Motor neuron (in vitro differentiated cells): ENCODE results near the gene ADGB. TPM values are rescaled to one million over a fixed set of nuclear protein-coding genes. Genes with fewer than 3 reads are reported as not detected.

ENCODE experiments used
- ATAC-seq, 8 experiments: fragments of 200-7000 bp; cut with Tn5 transposase; replicated peaks in 6 of 8; 2 replicates each; pipeline ENCODE4 v1.8.0; 2021; ENCODE audit warnings: mild to moderate bottlenecking in 8 of 8, moderate library complexity in 8 of 8
- H3K27ac ChIP-seq, 2 donors: fragments of 250-450 bp; sonication (Bioruptor Pico); 2 replicates each; pipeline ENCODE4 v1.9.0; 2021; ENCODE audit warnings: antibody characterized with exemption in 2 of 2, mild to moderate bottlenecking in 2 of 2, moderate library complexity in 1 of 2
- H3K4me1 ChIP-seq, 2 donors: fragments of 250-450 bp; sonication (Bioruptor Pico); replicated peaks in 1 of 2; 2 replicates each; pipeline ENCODE4 v1.6.1; 2021; ENCODE audit warnings: antibody characterized with exemption in 2 of 2, mild to moderate bottlenecking in 2 of 2, moderate library complexity in 1 of 2
- H3K4me3 ChIP-seq, 5 donors: fragments of 250-450 bp; sonication (Bioruptor Pico); 2 replicates each; pipeline ENCODE4 v1.9.0; 2021; ENCODE audit warnings: antibody characterized with exemption in 5 of 5, mild to moderate bottlenecking in 5 of 5, moderate library complexity in 4 of 5
- WGBS, 10 experiments: fragments of 450-650 bp; shearing (Covaris generic); methylation state at CpG; one replicate each; pipeline ENCODE4 v1.0.0; 2022; 5-methylcytosine and 5-hydroxymethylcytosine counted together
- in situ Hi-C, 9 experiments: fragments of 400-800 bp; cut with MboI; loops; one replicate each; pipeline ENCODE4 v1.15.0; 2021; ENCODE audit warnings: low sequenced_read_pairs in 9 of 9, low pct_unique_long_range_greater_than_20kb in 2 of 9; ENCODE audit not compliant: unreplicated experiment in 9 of 9
- total RNA-seq, 8 experiments: library from RNA; unstranded; fragments of 300-600 nt; gene quantifications; 2 replicates each; pipeline versions ENCODE4 v1.2.3 to v1.2.4, GENCODE V29; 2022

Gene ADGB
- total RNA-seq, 8 experiments from 2014 or later: 0.05 to 2.9 (median 0.27) TPM; not detected in 1

- ATAC-seq: peak in 2 of 8 experiments; percentile 51 to 58
- in situ Hi-C loops: no loop called here
- Histone ChIP-seq H3K4me3 (no peak overlapping the region), H3K27ac (no peak overlapping the region), H3K4me1 (no peaks in the 10 kb centered on the region)
- WGBS, 10 experiments: 5 to 95% (median 60%) methylated on average over 1 to 7 of the region's 8 CpGs; no CpG with 5 or more reads in 4 of the 10 experiments
These were observed 52.2 kb downstream of the ADGB start for GRCh38 chr6:146650799-146651481.

- no peak overlapping the region for H3K27ac ChIP-seq
- no peaks in the 10 kb centered on the region for H3K4me1 ChIP-seq
- ATAC-seq: no peak
- in situ Hi-C loops: no loop called here
- WGBS, 10 experiments: 20 to 100% (median 80%) methylated on average over 1 to 4 of the region's 4 CpGs; no CpG with 5 or more reads in 1 of the 10 experiments
- H3K4me3 ChIP-seq: no peak overlapping the region
These were observed 52.7 kb downstream of the ADGB start for GRCh38 chr6:146651482-146651863.

- Histone ChIP-seq H3K4me3 (no peak overlapping the region), H3K4me1 (no peaks in the 10 kb centered on the region), H3K27ac (no peak overlapping the region)
- 73 to 100% (median 94%) methylated on average over 2 to 3 of the region's 3 CpGs; no CpG with 5 or more reads in 7 of the 10 experiments for WGBS, 10 experiments
- no peak for ATAC-seq
- in situ Hi-C loops: no loop called here
These were observed 58.7 kb downstream of the ADGB start for GRCh38 chr6:146657432-146657831.

GRCh38 chr6:146664871-146665360, 66.1 kb downstream of the ADGB start:
- H3K27ac ChIP-seq: no peak overlapping the region
- ATAC-seq: peak in 1 of 8 experiments; percentile 43
- 8 to 100% (median 72%) methylated on average over 2 to 3 of the region's 3 CpGs; no CpG with 5 or more reads in 1 of the 10 experiments for WGBS, 10 experiments
- H3K4me1 ChIP-seq: peaks cover 0 to 3% of the 10 kb centered on the region in 2 donors
- in situ Hi-C loops: no loop called here
- no peak overlapping the region for H3K4me3 ChIP-seq

GRCh38 chr6:146666909-146667308, 68.1 kb downstream of the ADGB start:
- Histone ChIP-seq H3K4me3 (no peak overlapping the region), H3K27ac (no peak overlapping the region), H3K4me1 (peaks cover 0 to 3% of the 10 kb centered on the region in 2 donors)
- no peak for ATAC-seq
- 0 to 23% (median 13%) methylated on average over 1 to 2 of the region's 2 CpGs for WGBS, 10 experiments
- in situ Hi-C loops: no loop called here

GRCh38 chr6:146670161-146670560, 71.4 kb downstream of the ADGB start:
- in situ Hi-C loops: no loop called here
- H3K4me3 ChIP-seq: no peak overlapping the region
- WGBS, 10 experiments: 16 to 91% (median 77%) methylated on average over 3 to 4 of the region's 4 CpGs; no CpG with 5 or more reads in 1 of the 10 experiments
- no peak for ATAC-seq
- H3K27ac ChIP-seq: no peak overlapping the region
- H3K4me1 ChIP-seq: peaks cover 0 to 1% of the 10 kb centered on the region in 2 donors

GRCh38 chr6:146673069-146673468, 74.3 kb downstream of the ADGB start:
- H3K4me3 ChIP-seq: no peak overlapping the region
- in situ Hi-C loops: no loop called here

GRCh38 chr6:146679386-146679785, 80.6 kb downstream of the ADGB start:
- Histone ChIP-seq H3K27ac (no peak overlapping the region), H3K4me1 (no peaks in the 10 kb centered on the region), H3K4me3 (no peak overlapping the region)
- no peak for ATAC-seq
- 40 to 100% (median 90%) methylated on average over 1 to 3 of the region's 3 CpGs for WGBS, 10 experiments
- in situ Hi-C loops: no loop called here

More at GRCh38 chr6:146673069-146673468, 74.3 kb downstream of the ADGB start:
- 20 to 93% (median 64%) methylated on average over 1 to 3 of the region's 3 CpGs; no CpG with 5 or more reads in 1 of the 10 experiments for WGBS, 10 experiments
- no peak for ATAC-seq
- Histone ChIP-seq H3K27ac (no peak overlapping the region), H3K4me1 (no peaks in the 10 kb centered on the region)

- Histone ChIP-seq H3K27ac (no peak overlapping the region), H3K4me3 (no peak overlapping the region), H3K4me1 (no peaks in the 10 kb centered on the region)
- no peak for ATAC-seq
- in situ Hi-C loops: no loop called here
- WGBS, 10 experiments: 83 to 100% (median 86%) methylated on average over 1 of the region's 1 CpG; no CpG with 5 or more reads in 7 of the 10 experiments
These were observed 84.1 kb downstream of the ADGB start for GRCh38 chr6:146682919-146683318.

- in situ Hi-C loops: loop anchor here in 1 of 9 experiments (10.0 kb wide), 1 partner anchor 145 kb away; the partner anchor contains the start of gene RAB32
- no peaks in the 10 kb centered on the region for H3K4me1 ChIP-seq
- H3K4me3 ChIP-seq: no peak overlapping the region
- no peak overlapping the region for H3K27ac ChIP-seq
- ATAC-seq: no peak
- 11 to 100% (median 80%) methylated on average over 1 to 4 of the region's 4 CpGs for whole genome bisulfite sequencing, 10 experiments
These were observed 91.0 kb downstream of the ADGB start for GRCh38 chr6:146689806-146690205.

- no peak for ATAC-seq
- Histone ChIP-seq H3K4me3 (no peak overlapping the region), H3K4me1 (no peaks in the 10 kb centered on the region), H3K27ac (no peak overlapping the region)
- in situ Hi-C loops: loop anchor here in 1 of 9 experiments (10.0 kb wide), 1 partner anchor 149 kb away; the partner anchor contains the start of gene RAB32
- 80 to 100% (median 100%) methylated on average over 1 to 4 of the region's 4 CpGs; no CpG with 5 or more reads in 3 of the 10 experiments for WGBS, 10 experiments
These were observed 94.6 kb downstream of the ADGB start for GRCh38 chr6:146693342-146693741.

- WGBS, 10 experiments: 73 to 100% (median 85%) methylated on average over 1 to 2 of the region's 2 CpGs
- Histone ChIP-seq H3K4me1 (no peaks in the 10 kb centered on the region), H3K27ac (no peak overlapping the region), H3K4me3 (no peak overlapping the region)
- no peak for ATAC-seq
- in situ Hi-C loops: loop anchor here in 1 of 9 experiments (10.0 kb wide), 1 partner anchor 153 kb away; the partner anchor contains the start of gene RAB32
These were observed 99.1 kb downstream of the ADGB start for GRCh38 chr6:146697921-146698320.

- Histone ChIP-seq H3K27ac (no peak overlapping the region), H3K4me1 (no peaks in the 10 kb centered on the region), H3K4me3 (no peak overlapping the region)
- peak; percentile 43 to 65 (median 57) for ATAC-seq
- in situ Hi-C loops: loop anchor here in 1 of 9 experiments (25.0 kb wide), 1 partner anchor 663 kb away; the partner anchor contains the start of gene GRM1
- WGBS, 10 experiments: 16 to 33% (median 26%) methylated on average over 3 to 6 of the region's 6 CpGs
These were observed 101.4 kb downstream of the ADGB start for GRCh38 chr6:146700078-146700686.
